K562 (cell line): ENCODE measurements around the gene GNRHR. TPM values are rescaled to one million over a fixed set of nuclear protein-coding genes. Genes with fewer than 3 reads are reported as not detected.

Experiments
- CBX1 ChIP-seq: sonication (generic); IDR thresholded peaks from 2 replicates; pipeline ENCODE4 v1.6.1; 2016; ENCODE audit warnings: antibody characterized with exemption, low read depth, mild to moderate bottlenecking
- CBX5 ChIP-seq: IDR thresholded peaks from 2 replicates; pipeline ENCODE4 v1.6.1; 2014; ENCODE audit warnings: low read depth, borderline replicate concordance
- CCNT2 ChIP-seq: IDR thresholded peaks from 2 replicates; pipeline ENCODE4 v1.6.1; 2011; ENCODE audit warnings: borderline replicate concordance, low read depth, mild to moderate bottlenecking, moderate library complexity, mixed read lengths, low read length; ENCODE audit not compliant: insufficient read length; ENCODE audit errors: extremely low read depth
- ELF2 ChIP-seq: fragments of 250-450 bp; sonication (Bioruptor Pico); IDR thresholded peaks from 2 replicates; pipeline ENCODE4 v1.5.0; 2021; ENCODE audit warnings: mild to moderate bottlenecking
- ETV1 ChIP-seq: fragments of 450-650 bp; conservative IDR thresholded peaks from 2 replicates; pipeline ENCODE4 v1.6.1; 2016; ENCODE audit warnings: missing genetic modification characterization, control low read depth, low read depth, missing compliant biosample characterization
- HDAC6 ChIP-seq: IDR thresholded peaks from 2 replicates; pipeline ENCODE4 v1.6.1; 2012; ENCODE audit warnings: low read depth, mild to moderate bottlenecking, control low read depth, inconsistent platforms, low read length, moderate library complexity
- KLF13 ChIP-seq: fragments of 450-650 bp; IDR thresholded peaks from 2 replicates; pipeline ENCODE4 v1.6.1; 2016; ENCODE audit warnings: missing genetic modification characterization, low read depth, mild to moderate bottlenecking, missing compliant biosample characterization, moderate library complexity, borderline replicate concordance
- STAT5A ChIP-seq: IDR thresholded peaks from 2 replicates; pipeline ENCODE4 v1.6.1; 2012; ENCODE audit warnings: low read length, inconsistent platforms, borderline replicate concordance
- THRB ChIP-seq: fragments of 450-650 bp; formaldehyde crosslinking; conservative IDR thresholded peaks from 2 replicates; pipeline ENCODE4 v1.4.0; 2022; ENCODE audit warnings: mild to moderate bottlenecking, missing genetic modification characterization
- ZBTB1 ChIP-seq: sonication (generic); formaldehyde crosslinking; IDR thresholded peaks from 2 replicates; pipeline ENCODE4 v1.8.1; 2023; ENCODE audit warnings: missing genetic modification reagents, low read depth, mild to moderate bottlenecking, borderline replicate concordance
- polyA plus RNA-seq, 8 experiments: library from polyadenylated mRNA; depleted of rRNA in 4 of 8; stranded (reverse) in 5 of 8; unstranded in 3 of 8; fragments of >200 nt; fragmentation: Nextera tagmentation in 2 of 8; fragmentation: Illumina TruSeq in 1 of 8; extraction: Ambion mirVana in 2 of 8; extraction: Trizol in 1 of 8; gene quantifications; 2 replicates each; pipeline versions ENCODE4 v1.2.1 to v1.2.3, GENCODE V29; 2011 to 2014; ENCODE audit warnings: inconsistent platforms in 1 of 8, missing spikeins in 1 of 8
- total RNA-seq, 7 experiments: library from RNA; depleted of rRNA in 6 of 7; stranded (reverse); fragments of >200 nt in 6 of 7; fragmentation: Illumina TruSeq in 2 of 7; extraction: Trizol in 2 of 7; gene quantifications; 2 replicates each; pipeline versions ENCODE4 v1.2.1 to v1.2.3, GENCODE V29; 2011 to 2021; ENCODE audit warnings: low replicate concordance in 1 of 7
- TF ChIP-seq, protein P1 (sequence below): fragments of 200-800 bp; sonication (Bioruptor generic); IDR thresholded peaks from 2 replicates; pipeline ENCODE4 v1.6.1; 2016; ENCODE audit warnings: missing genetic modification characterization, missing compliant biosample characterization
- TF ChIP-seq, protein P2 (sequence below), 2 experiments: fragments of 450-650 bp; formaldehyde crosslinking in 1 of 2; IDR thresholded peaks; 2 replicates each; pipeline versions ENCODE4 v1.4.0 to v1.6.1; 2014 to 2020; ENCODE audit warnings: mild to moderate bottlenecking in 2 of 2, borderline replicate concordance in 1 of 2, low read depth in 1 of 2

The GNRHR gene
- total and polyA plus RNA-seq, 9 of the 15 experiments (the other 6 are each of a cell fraction or from before 2014, with no cell fraction given), result 0.06 to 0.13 TPM; not detected in 7

- TF ChIP-seq, protein P1, sequence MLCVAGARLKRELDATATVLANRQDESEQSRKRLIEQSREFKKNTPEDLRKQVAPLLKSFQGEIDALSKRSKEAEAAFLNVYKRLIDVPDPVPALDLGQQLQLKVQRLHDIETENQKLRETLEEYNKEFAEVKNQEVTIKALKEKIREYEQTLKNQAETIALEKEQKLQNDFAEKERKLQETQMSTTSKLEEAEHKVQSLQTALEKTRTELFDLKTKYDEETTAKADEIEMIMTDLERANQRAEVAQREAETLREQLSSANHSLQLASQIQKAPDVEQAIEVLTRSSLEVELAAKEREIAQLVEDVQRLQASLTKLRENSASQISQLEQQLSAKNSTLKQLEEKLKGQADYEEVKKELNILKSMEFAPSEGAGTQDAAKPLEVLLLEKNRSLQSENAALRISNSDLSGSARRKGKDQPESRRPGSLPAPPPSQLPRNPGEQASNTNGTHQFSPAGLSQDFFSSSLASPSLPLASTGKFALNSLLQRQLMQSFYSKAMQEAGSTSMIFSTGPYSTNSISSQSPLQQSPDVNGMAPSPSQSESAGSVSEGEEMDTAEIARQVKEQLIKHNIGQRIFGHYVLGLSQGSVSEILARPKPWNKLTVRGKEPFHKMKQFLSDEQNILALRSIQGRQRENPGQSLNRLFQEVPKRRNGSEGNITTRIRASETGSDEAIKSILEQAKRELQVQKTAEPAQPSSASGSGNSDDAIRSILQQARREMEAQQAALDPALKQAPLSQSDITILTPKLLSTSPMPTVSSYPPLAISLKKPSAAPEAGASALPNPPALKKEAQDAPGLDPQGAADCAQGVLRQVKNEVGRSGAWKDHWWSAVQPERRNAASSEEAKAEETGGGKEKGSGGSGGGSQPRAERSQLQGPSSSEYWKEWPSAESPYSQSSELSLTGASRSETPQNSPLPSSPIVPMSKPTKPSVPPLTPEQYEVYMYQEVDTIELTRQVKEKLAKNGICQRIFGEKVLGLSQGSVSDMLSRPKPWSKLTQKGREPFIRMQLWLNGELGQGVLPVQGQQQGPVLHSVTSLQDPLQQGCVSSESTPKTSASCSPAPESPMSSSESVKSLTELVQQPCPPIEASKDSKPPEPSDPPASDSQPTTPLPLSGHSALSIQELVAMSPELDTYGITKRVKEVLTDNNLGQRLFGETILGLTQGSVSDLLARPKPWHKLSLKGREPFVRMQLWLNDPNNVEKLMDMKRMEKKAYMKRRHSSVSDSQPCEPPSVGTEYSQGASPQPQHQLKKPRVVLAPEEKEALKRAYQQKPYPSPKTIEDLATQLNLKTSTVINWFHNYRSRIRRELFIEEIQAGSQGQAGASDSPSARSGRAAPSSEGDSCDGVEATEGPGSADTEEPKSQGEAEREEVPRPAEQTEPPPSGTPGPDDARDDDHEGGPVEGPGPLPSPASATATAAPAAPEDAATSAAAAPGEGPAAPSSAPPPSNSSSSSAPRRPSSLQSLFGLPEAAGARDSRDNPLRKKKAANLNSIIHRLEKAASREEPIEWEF, result no peak
- no peak for TF ChIP-seq HDAC6
- TF ChIP-seq KLF13, result no peak
- TF ChIP-seq STAT5A, result peak; percentile 39; the same call in 1 of the 2 replicates
- peak; percentile 50 for TF ChIP-seq ETV1 (tag)
- TF ChIP-seq CCNT2, result no peak
- TF ChIP-seq, protein P2, sequence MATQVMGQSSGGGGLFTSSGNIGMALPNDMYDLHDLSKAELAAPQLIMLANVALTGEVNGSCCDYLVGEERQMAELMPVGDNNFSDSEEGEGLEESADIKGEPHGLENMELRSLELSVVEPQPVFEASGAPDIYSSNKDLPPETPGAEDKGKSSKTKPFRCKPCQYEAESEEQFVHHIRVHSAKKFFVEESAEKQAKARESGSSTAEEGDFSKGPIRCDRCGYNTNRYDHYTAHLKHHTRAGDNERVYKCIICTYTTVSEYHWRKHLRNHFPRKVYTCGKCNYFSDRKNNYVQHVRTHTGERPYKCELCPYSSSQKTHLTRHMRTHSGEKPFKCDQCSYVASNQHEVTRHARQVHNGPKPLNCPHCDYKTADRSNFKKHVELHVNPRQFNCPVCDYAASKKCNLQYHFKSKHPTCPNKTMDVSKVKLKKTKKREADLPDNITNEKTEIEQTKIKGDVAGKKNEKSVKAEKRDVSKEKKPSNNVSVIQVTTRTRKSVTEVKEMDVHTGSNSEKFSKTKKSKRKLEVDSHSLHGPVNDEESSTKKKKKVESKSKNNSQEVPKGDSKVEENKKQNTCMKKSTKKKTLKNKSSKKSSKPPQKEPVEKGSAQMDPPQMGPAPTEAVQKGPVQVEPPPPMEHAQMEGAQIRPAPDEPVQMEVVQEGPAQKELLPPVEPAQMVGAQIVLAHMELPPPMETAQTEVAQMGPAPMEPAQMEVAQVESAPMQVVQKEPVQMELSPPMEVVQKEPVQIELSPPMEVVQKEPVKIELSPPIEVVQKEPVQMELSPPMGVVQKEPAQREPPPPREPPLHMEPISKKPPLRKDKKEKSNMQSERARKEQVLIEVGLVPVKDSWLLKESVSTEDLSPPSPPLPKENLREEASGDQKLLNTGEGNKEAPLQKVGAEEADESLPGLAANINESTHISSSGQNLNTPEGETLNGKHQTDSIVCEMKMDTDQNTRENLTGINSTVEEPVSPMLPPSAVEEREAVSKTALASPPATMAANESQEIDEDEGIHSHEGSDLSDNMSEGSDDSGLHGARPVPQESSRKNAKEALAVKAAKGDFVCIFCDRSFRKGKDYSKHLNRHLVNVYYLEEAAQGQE (IDR thresholded peaks at IDR 0.05; ENCODE audit: borderline replicate concordance), result no peak
- TF ChIP-seq, protein P2 (CRISPR knock-in tag; IDR thresholded peaks at IDR 0.05; ENCODE audit: low read depth), result no peak
- TF ChIP-seq CBX5, result no peak
- TF ChIP-seq ZBTB1 (CRISPR knock-in tag), result no peak
- TF ChIP-seq CBX1, result no peak
- no peak for TF ChIP-seq ELF2 (CRISPR knock-in tag)
- no peak for TF ChIP-seq THRB (CRISPR knock-in tag)
Measured at GRCh38 chr4:67713529-67714247, 40.5 kb downstream of the GNRHR start (continued).
